Transverse colon (tissue), 4 donors: ENCODE data around the gene MAP1LC3B. TPM values are rescaled to one million over a fixed set of nuclear protein-coding genes. Genes with fewer than 3 reads are reported as not detected.

Experiments used
- DNase-seq: peaks from one replicate; pipeline ENCODE4 v3.0.0-alpha.2; 2019
- H3K27ac ChIP-seq, 4 donors: fragments of 200-600 bp; sonication (generic); 2 replicates each; pipeline ENCODE4 v1.5.1; 2016 to 2018; ENCODE audit warnings: inconsistent platforms in 4 of 4
- H3K27me3 ChIP-seq: fragments of 200-600 bp; sonication (generic); 2 replicates; pipeline ENCODE4 v1.5.1; 2017; ENCODE audit warnings: inconsistent platforms
- H3K36me3 ChIP-seq, 4 donors: fragments of 200-600 bp; sonication (generic); 2 replicates each; pipeline ENCODE4 v1.5.1; 2017 to 2019; ENCODE audit warnings: inconsistent platforms in 4 of 4
- H3K4me1 ChIP-seq, 4 donors: fragments of 200-600 bp; sonication (generic); 2 replicates each; pipeline ENCODE4 v1.5.1; 2017 to 2020; ENCODE audit warnings: inconsistent platforms in 4 of 4
- H3K4me3 ChIP-seq, 4 donors: fragments of 200-600 bp; sonication (generic); 1 replicate in 1 of 4; 2 replicates in 3 of 4; pipeline versions ENCODE4 v1.5.1 to v1.6.1; 2017 to 2019; ENCODE audit warnings: inconsistent platforms in 4 of 4
- H3K9me3 ChIP-seq, 2 donors: fragments of 200-600 bp; sonication (generic); 2 replicates each; pipeline ENCODE4 v1.5.1; 2017 to 2019; ENCODE audit warnings: inconsistent platforms in 2 of 2
- EP300 ChIP-seq: sonication (generic); formaldehyde crosslinking; IDR thresholded peaks from one replicate; pipeline ENCODE4 v1.6.1; 2017; ENCODE audit warnings: antibody characterized with exemption, low read depth
- POLR2A ChIP-seq: fragments of 450-650 bp; IDR thresholded peaks from one replicate; pipeline ENCODE4 v1.6.1; 2016; ENCODE audit warnings: antibody characterized with exemption, mild to moderate bottlenecking, moderate library complexity
- POLR2AphosphoS5 ChIP-seq, 3 donors: sonication (generic); formaldehyde crosslinking; IDR thresholded peaks; one replicate each; pipeline ENCODE4 v1.6.1; 2016; ENCODE audit warnings: antibody characterized with exemption in 3 of 3
- WGBS, 2 donors: methylation state at CpG; one replicate each; pipeline ENCODE4 v1.1.5; 2018; ENCODE audit warnings: low coverage in 1 of 2; 5-methylcytosine and 5-hydroxymethylcytosine counted together
- in situ Hi-C, 4 donors: fragments of 200-750 bp; cut with MboI; loops; one replicate each; pipeline versions ENCODE4 v1.15.0 to v1.15.1; 2017; ENCODE audit warnings: low sequenced_read_pairs in 3 of 4, low pct_ligation_motif_present in 1 of 4, low pct_unique_long_range_greater_than_20kb in 1 of 4
- intact Hi-C: fragments of 100-400 bp; cut with DNase I; formaldehyde crosslinking; loops from one replicate; pipeline ENCODE4 v1.15.1; 2023; ENCODE audit warnings: low total_unique reads
- total RNA-seq, 4 donors: library from RNA; depleted of rRNA; stranded (reverse); fragments of >200 nt; gene quantifications; one replicate each; pipeline ENCODE4 v1.1.0, GENCODE V29; 2016
- TF ChIP-seq, protein P1 (sequence below), 5 experiments: fragments of 200-600 bp in 3 of 5; fragments of 450-650 bp in 2 of 5; sonication (generic) in 3 of 5; IDR thresholded peaks; 1 replicate in 2 of 5; 2 replicates in 3 of 5; pipeline ENCODE4 v1.5.1; 2016 to 2017; ENCODE audit warnings: antibody characterized with exemption in 5 of 5, inconsistent platforms in 3 of 5, mild to moderate bottlenecking in 2 of 5, moderate library complexity in 1 of 5

MAP1LC3B gene
- total RNA-seq, 4 donors from 2014 or later: 15.7 to 69.5 (median 39.9) TPM

- Histone ChIP-seq H3K4me3 (no peak overlapping the region), H3K27ac (no peak overlapping the region), H3K36me3 (peaks cover 0 to 27% (median 4%) of the 10 kb centered on the region in 4 donors), H3K4me1 (no peaks in the 10 kb centered on the region), H3K27me3 (no peaks in the 10 kb centered on the region), H3K9me3 (no peaks in the 10 kb centered on the region)
- 91% methylated on average over 12 of the region's 12 CpGs; no CpG with 5 or more reads in 1 of the 2 donors for WGBS, 2 donors
- intact Hi-C loops: loop anchor here (10.0 kb wide), 1 partner anchor 219 kb away; no protein-coding TSS in a partner anchor
- DNase-seq: no peak
- TF ChIP-seq, protein P1, sequence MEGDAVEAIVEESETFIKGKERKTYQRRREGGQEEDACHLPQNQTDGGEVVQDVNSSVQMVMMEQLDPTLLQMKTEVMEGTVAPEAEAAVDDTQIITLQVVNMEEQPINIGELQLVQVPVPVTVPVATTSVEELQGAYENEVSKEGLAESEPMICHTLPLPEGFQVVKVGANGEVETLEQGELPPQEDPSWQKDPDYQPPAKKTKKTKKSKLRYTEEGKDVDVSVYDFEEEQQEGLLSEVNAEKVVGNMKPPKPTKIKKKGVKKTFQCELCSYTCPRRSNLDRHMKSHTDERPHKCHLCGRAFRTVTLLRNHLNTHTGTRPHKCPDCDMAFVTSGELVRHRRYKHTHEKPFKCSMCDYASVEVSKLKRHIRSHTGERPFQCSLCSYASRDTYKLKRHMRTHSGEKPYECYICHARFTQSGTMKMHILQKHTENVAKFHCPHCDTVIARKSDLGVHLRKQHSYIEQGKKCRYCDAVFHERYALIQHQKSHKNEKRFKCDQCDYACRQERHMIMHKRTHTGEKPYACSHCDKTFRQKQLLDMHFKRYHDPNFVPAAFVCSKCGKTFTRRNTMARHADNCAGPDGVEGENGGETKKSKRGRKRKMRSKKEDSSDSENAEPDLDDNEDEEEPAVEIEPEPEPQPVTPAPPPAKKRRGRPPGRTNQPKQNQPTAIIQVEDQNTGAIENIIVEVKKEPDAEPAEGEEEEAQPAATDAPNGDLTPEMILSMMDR (IDR thresholded peaks at IDR 0.05): no peak
- TF ChIP-seq POLR2AphosphoS5 (IDR thresholded peaks at IDR 0.05): no peak
- no peak for TF ChIP-seq EP300
- no peak for TF ChIP-seq POLR2A
- in situ Hi-C loops: no loop called here
Measured at GRCh38 chr16:87425941-87426340, 33.8 kb downstream of the MAP1LC3B start.

DNA sequence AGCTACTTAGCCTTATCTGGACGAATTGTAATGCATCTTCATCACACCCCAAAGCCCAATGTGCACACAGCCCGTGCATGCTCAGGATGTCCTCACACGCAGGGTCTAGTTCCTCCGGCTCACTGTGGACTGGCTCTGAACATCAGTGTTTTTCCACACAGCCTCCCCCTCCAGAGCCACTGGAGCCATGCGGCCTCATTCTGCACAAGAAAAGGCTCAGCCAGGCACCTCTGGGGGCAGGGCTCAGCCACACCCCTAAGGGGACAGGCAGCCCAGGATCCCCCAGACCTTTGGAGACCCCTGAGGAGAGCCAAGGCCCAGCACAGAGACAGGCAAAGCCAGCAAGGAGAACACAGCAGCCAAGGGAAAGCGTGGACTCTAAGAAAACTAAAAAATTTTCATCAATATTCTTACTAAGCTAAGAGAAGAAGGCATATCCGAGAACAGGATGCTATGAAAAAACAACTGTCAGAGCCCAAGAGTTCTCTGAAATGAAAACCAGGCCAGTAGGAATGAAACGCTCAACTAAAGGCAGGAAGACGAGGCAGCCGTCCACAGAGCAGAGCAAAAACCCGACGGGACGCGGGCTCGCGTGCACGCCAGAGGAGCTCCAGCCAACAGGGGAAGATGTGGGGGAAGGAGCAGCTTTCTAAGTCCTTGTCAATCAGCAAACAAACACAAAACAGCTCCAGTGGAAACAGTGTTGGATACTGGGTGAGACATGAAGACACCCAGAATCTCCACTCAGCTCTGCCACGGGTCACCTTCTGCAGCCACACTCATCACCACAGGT, 34.5 kb downstream of the MAP1LC3B start:
- intact Hi-C loops: loop anchor here (10.0 kb wide), 1 partner anchor 218 kb away; no protein-coding TSS in a partner anchor
- 87 to 88% methylated on average over 6 to 18 of the region's 18 CpGs for WGBS, 2 donors

GRCh38 chr16:87431926-87432325, 39.8 kb downstream of the MAP1LC3B start:
- Histone ChIP-seq H3K36me3 (peaks cover 0 to 5% (median 2%) of the 10 kb centered on the region in 4 donors), H3K4me1 (peaks cover 0 to 19% (median 5%) of the 10 kb centered on the region in 4 donors), H3K27ac (no peak overlapping the region), H3K4me3 (no peak overlapping the region), H3K9me3 (no peaks in the 10 kb centered on the region), H3K27me3 (no peaks in the 10 kb centered on the region)
- intact Hi-C loops: no loop called here
- no peak for DNase-seq
- in situ Hi-C loops: no loop called here
- 76 to 80% methylated on average over 1 to 7 of the region's 7 CpGs for WGBS, 2 donors
- TF ChIP-seq POLR2A (no peak), EP300 (no peak), POLR2AphosphoS5 (IDR thresholded peaks at IDR 0.05) (no peak)
- TF ChIP-seq, protein P1 (IDR thresholded peaks at IDR 0.05): no peak

More for the DNA sequence above, 34.5 kb downstream of the MAP1LC3B start:
- Histone ChIP-seq H3K27me3 (no peaks in the 10 kb centered on the region), H3K9me3 (no peaks in the 10 kb centered on the region), H3K4me1 (no peaks in the 10 kb centered on the region), H3K4me3 (no peak overlapping the region), H3K36me3 (peaks cover 0 to 21% (median 5%) of the 10 kb centered on the region in 4 donors), H3K27ac (no peak overlapping the region)
- in situ Hi-C loops: no loop called here
- TF ChIP-seq POLR2AphosphoS5 (IDR thresholded peaks at IDR 0.05): no peak
- TF ChIP-seq EP300: no peak
- TF ChIP-seq POLR2A: no peak
- TF ChIP-seq, protein P1 (IDR thresholded peaks at IDR 0.05): no peak
- DNase-seq: no peak

- WGBS, 2 donors: 95% methylated on average over 14 of the region's 15 CpGs; no CpG with 5 or more reads in 1 of the 2 donors
- in situ Hi-C loops: no loop called here
- no peak for DNase-seq
- H3K4me1 ChIP-seq: peaks cover 0 to 19% (median 5%) of the 10 kb centered on the region in 4 donors
- TF ChIP-seq EP300 (no peak), POLR2A (no peak), POLR2AphosphoS5 (IDR thresholded peaks at IDR 0.05) (no peak)
- intact Hi-C loops: no loop called here
- no peaks in the 10 kb centered on the region for H3K9me3 ChIP-seq
- peaks cover 0 to 5% (median 2%) of the 10 kb centered on the region in 4 donors for H3K36me3 ChIP-seq
- no peak overlapping the region for H3K4me3 ChIP-seq
- H3K27me3 ChIP-seq: no peaks in the 10 kb centered on the region
- no peak overlapping the region for H3K27ac ChIP-seq
Measured at GRCh38 chr16:87432330-87432915, 40.3 kb downstream of the MAP1LC3B start.
